Testis (tissue), 3 donors: ENCODE data around the gene TBX18. TPM values are rescaled to one million over a fixed set of nuclear protein-coding genes. Genes with fewer than 3 reads are reported as not detected.

Source experiments
- DNase-seq: peaks from one replicate; pipeline ENCODE4 v3.0.0-alpha.2; 2019
- H3K27ac ChIP-seq, 2 donors: fragments of 200-600 bp; sonication (generic); one replicate each; pipeline ENCODE4 v1.5.1; 2019
- H3K27me3 ChIP-seq: fragments of 200-600 bp; sonication (generic); one replicate; pipeline ENCODE4 v1.5.1; 2019
- H3K36me3 ChIP-seq: fragments of 200-600 bp; sonication (generic); one replicate; pipeline ENCODE4 v1.5.1; 2017; ENCODE audit warnings: low read depth; ENCODE audit errors: missing control alignments
- H3K4me1 ChIP-seq: fragments of 200-600 bp; sonication (generic); one replicate; pipeline ENCODE4 v1.5.1; 2019
- H3K4me3 ChIP-seq, 2 donors: fragments of 200-600 bp; sonication (generic); one replicate each; pipeline ENCODE4 v1.5.1; 2017 to 2019
- H3K9me3 ChIP-seq: fragments of 200-600 bp; sonication (generic); one replicate; pipeline ENCODE4 v1.5.1; 2017
- POLR2A ChIP-seq: fragments of 450-650 bp; IDR thresholded peaks from one replicate; pipeline ENCODE4 v1.6.1; 2017; ENCODE audit warnings: antibody characterized with exemption, mild to moderate bottlenecking, moderate library complexity
- WGBS, 2 donors: methylation state at CpG; one replicate each; pipeline ENCODE4 v1.1.5; 2018; 5-methylcytosine and 5-hydroxymethylcytosine counted together
- intact Hi-C: fragments of 100-400 bp; cut with DNase I; formaldehyde crosslinking; loops from one replicate; pipeline ENCODE4 v1.15.1; 2023; ENCODE audit warnings: low total_unique reads
- polyA plus RNA-seq: library from polyadenylated mRNA; stranded (reverse); fragments of 350-450 nt; fragmentation: Illumina TruSeq; extraction: RNeasy Lipid Tissue Mini Kit (QIAGEN cat#74804); gene quantifications from one replicate; pipeline ENCODE4 v1.2.3, GENCODE V29; 2014; ENCODE audit warnings: low read depth, low replicate concordance; ENCODE audit not compliant: insufficient read depth
- small RNA-seq, 2 donors: library from RNA; depleted of rRNA; stranded (forward); fragments of <200 nt; gene quantifications; one replicate each; pipeline ENCODE3, GENCODE V24; 2016
- total RNA-seq, 2 donors: library from RNA; depleted of rRNA; stranded (reverse); fragments of >200 nt; gene quantifications; one replicate each; pipeline ENCODE4 v1.2.3, GENCODE V29; 2016

TBX18 gene
- total and polyA plus RNA-seq, 3 donors from 2014 or later: 3.9 to 10.0 (median 4.6) TPM

GRCh38 chr6:84638286-84638685, 126.1 kb downstream of the TBX18 start:
- no peak for DNase-seq
- Histone ChIP-seq H3K4me1 (no peaks in the 10 kb centered on the region), H3K27me3 (no peaks in the 10 kb centered on the region)

More at GRCh38 chr6:84638286-84638685, 126.1 kb downstream of the TBX18 start:
- Histone ChIP-seq H3K9me3 (no peaks in the 10 kb centered on the region), H3K4me3 (no peak overlapping the region), H3K36me3 (no peaks in the 10 kb centered on the region), H3K27ac (no peak overlapping the region)
- no peak for TF ChIP-seq POLR2A
- intact Hi-C loops: no loop called here
- 80 to 82% methylated on average over 3 of the region's 3 CpGs for WGBS, 2 donors

Small RNAs within 50 kb of the gene (small RNA-seq; reads per million reads assigned to genes)
- gene AL590143.1: 0 reads per million in 2 donors
